Measurements from ENCODE around the gene SLC13A5.
"Not testable (repeated sequence)": the region's sequence is repeated elsewhere in the genome, so short reads cannot be mapped to it uniquely, and the experiment has no call there.

The SLC13A5 gene

DNA sequence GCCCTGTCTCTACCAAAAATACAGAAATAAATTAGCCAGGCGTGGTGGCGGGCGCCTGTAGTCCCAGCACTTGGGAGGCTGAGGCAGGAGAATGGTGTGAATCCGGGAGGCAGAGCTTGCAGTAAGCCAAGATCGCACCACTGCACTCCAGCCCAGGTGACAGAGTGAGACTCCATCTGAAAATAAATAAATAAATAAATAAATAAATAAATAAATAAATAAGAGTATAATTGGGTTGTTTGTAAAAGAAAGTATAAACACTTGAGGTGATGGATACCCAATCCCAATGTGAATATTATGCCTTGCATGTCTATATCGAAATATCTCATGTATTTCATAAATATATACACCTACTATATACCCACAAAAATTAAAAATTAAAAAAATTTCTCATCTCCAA, 33.5 kb upstream of the SLC13A5 start:
- H3K36me3 ChIP-seq (ENCODE audit: control insufficient read depth, insufficient read depth, low read length); H3K9ac ChIP-seq (ENCODE audit: low read depth, low read length); H3K4me3 ChIP-seq (ENCODE audit: low read depth, low read length); H3K27me3 ChIP-seq (ENCODE audit: control insufficient read depth, insufficient read depth, low read length); H3K9me3 ChIP-seq (ENCODE audit: control insufficient read depth, insufficient read depth, low read length); H3K4me1 ChIP-seq (ENCODE audit: control insufficient read depth, insufficient read depth, low read length): not testable (repeated sequence)

DNA sequence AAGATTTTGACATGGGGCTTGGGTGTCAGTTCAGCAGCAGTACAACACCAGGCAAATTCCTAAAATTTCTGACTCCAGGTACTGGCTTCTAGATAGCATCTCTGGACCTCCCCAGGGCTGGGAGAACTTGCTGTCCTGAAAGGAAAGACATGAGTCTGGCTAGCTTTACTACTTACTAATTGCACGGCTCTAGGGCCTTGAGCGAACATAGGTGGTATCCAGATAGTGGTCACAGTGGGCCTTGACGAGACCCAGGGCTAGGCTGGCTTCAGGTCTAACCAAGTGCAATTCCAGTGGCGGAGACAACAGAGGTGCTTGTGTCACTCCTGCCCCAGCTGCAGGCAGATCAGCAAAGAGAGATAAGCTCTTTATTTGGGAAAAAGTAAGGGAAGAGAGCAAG, 16.4 kb upstream of the SLC13A5 start:
- H3K36me3 ChIP-seq (ENCODE audit: control insufficient read depth, insufficient read depth, low read length): no peaks in the 10 kb centered on the region
- H3K4me1 ChIP-seq (ENCODE audit: control insufficient read depth, insufficient read depth, low read length): no peaks in the 10 kb centered on the region
- no peaks in the 10 kb centered on the region for H3K27me3 ChIP-seq (ENCODE audit: control insufficient read depth, insufficient read depth, low read length)
- H3K9me3 ChIP-seq (ENCODE audit: control insufficient read depth, insufficient read depth, low read length): no peaks in the 10 kb centered on the region
- H3K9ac ChIP-seq (ENCODE audit: low read depth, low read length): no peak overlapping the region
- H3K4me3 ChIP-seq (ENCODE audit: low read depth, low read length): no peak overlapping the region

DNA sequence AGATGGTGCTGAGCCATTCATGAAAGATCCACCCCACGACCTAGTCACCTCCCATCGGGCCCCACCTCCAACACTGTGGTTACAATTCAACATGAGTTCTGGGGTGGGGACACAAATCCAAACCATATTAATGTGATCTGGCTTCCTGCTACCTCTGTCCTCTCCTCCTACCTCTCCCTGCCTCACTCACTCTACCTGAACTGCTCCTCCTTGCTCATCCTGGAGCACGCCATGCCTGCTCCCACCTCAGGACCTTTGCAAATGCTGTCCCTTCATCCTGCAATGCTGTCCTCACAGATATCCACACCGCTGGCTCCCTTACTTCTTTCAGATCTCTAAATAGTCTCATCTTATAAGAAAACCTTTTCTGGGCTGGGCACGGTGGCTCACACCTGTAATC, 10.8 kb upstream of the SLC13A5 start:
- Histone ChIP-seq H3K9me3 (ENCODE audit: control insufficient read depth, insufficient read depth, low read length) (no peaks in the 10 kb centered on the region), H3K36me3 (ENCODE audit: control insufficient read depth, insufficient read depth, low read length) (no peaks in the 10 kb centered on the region), H3K9ac (ENCODE audit: low read depth, low read length) (no peak overlapping the region), H3K4me3 (ENCODE audit: low read depth, low read length) (no peak overlapping the region), H3K27me3 (ENCODE audit: control insufficient read depth, insufficient read depth, low read length) (peaks cover 5% of the 10 kb centered on the region), H3K4me1 (ENCODE audit: control insufficient read depth, insufficient read depth, low read length) (no peaks in the 10 kb centered on the region)

DNA sequence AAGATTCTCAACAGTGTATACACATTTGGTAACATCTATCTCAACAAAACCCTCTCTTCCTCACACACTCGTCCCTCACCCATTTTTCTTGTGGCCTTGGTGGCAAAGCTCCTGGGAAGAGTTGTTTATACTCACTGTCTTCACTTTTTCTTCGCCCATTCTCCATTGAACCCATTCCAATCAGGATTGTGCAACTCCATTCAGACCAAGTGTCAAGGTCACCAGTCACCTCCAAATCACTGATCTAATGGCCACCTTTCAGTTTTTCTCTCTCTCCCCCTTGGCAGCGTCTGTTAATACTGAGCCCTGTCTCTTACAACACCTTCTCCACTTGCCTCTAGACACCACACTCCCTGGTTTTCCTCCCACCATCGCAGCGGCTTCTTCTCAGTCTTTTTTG, 8.6 kb upstream of the SLC13A5 start:
- H3K27me3 ChIP-seq (ENCODE audit: control insufficient read depth, insufficient read depth, low read length): peaks cover 5% of the 10 kb centered on the region

DNA sequence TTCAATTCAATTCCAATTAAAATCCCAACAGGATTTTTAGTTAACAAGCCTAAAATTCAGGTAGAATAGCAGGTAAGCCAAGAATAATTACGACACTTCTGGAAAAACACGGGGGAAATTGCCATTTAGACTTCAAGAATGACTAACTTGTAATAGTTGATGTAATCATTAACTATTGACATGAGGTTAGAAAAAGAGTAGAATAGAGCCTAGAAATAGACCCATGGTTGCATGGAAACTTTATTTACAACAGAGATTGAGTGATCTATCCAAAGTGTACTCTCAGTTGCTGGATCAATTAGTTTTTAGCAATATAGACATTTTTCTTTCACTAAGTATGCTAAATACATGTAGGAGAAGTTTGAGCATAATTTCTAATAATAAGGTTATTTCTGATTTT, 3.6 kb upstream of the SLC13A5 start:
- Histone ChIP-seq H3K4me1 (ENCODE audit: control insufficient read depth, insufficient read depth, low read length) (peaks cover 6% of the 10 kb centered on the region), H3K4me3 (ENCODE audit: low read depth, low read length) (no peak overlapping the region), H3K9me3 (ENCODE audit: control insufficient read depth, insufficient read depth, low read length) (no peaks in the 10 kb centered on the region), H3K9ac (ENCODE audit: low read depth, low read length) (no peak overlapping the region), H3K27me3 (ENCODE audit: control insufficient read depth, insufficient read depth, low read length) (peaks cover 29% of the 10 kb centered on the region), H3K36me3 (ENCODE audit: control insufficient read depth, insufficient read depth, low read length) (no peaks in the 10 kb centered on the region)

More for the DNA sequence above, 8.6 kb upstream of the SLC13A5 start:
- Histone ChIP-seq H3K36me3 (ENCODE audit: control insufficient read depth, insufficient read depth, low read length) (no peaks in the 10 kb centered on the region), H3K4me1 (ENCODE audit: control insufficient read depth, insufficient read depth, low read length) (no peaks in the 10 kb centered on the region), H3K9ac (ENCODE audit: low read depth, low read length) (no peak overlapping the region), H3K4me3 (ENCODE audit: low read depth, low read length) (no peak overlapping the region), H3K9me3 (ENCODE audit: control insufficient read depth, insufficient read depth, low read length) (no peaks in the 10 kb centered on the region)

DNA sequence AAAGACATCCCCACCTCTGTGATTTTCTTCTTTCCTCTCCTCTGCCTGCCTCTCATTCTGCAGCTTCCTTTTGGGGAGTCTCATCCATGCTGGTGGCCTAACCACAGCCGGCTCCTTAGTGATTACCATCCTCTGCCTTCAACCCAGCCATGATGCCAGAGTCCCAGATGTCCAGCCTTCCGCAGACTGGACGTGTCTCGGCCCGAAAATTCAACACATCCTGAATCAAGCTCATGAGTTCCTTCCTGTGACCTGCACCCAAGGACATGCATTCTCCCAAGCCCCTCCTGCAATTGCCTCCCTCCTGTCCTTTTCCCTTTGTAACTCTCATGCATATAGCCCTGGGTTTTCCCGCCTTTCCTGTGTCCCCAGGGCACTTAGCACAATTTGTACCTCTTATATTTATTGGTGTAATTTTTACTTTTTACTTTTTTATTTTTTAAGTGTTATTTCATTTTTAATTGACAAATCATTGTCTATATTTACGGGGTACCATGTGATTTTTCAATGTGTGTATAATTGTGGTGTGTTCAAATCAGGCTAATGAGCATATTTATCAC, 1.2 kb upstream of the SLC13A5 start:
- Histone ChIP-seq H3K27me3 (ENCODE audit: control insufficient read depth, insufficient read depth, low read length) (peaks cover 26% of the 10 kb centered on the region), H3K4me3 (ENCODE audit: low read depth, low read length) (peak overlapping the region; percentile 71), H3K9ac (ENCODE audit: low read depth, low read length) (peak overlapping the region; percentile 37)

DNA sequence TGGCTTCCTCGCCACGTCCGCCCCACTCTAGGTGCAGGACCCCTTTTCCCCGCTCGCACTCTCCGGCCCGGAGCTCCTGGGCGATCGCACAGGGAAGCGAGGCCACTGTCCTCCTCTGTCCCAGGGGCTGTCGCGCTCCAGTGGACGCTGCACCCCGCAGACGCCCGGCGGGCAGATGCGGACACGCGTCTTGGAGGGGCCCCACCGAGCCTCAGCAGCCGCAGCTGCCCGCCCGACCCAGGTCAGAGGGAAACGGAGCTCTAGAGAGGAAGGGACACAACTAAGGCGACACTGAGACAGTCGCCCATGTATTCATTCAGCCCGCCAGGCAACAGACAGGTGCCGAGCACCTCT, 726 bp upstream of the SLC13A5 start:
- Histone ChIP-seq H3K9ac (ENCODE audit: low read depth, low read length) (peak overlapping the region; percentile 37), H3K36me3 (ENCODE audit: control insufficient read depth, insufficient read depth, low read length) (no peaks in the 10 kb centered on the region), H3K4me3 (ENCODE audit: low read depth, low read length) (peak overlapping the region; percentile 71), H3K4me1 (ENCODE audit: control insufficient read depth, insufficient read depth, low read length) (peaks cover 6% of the 10 kb centered on the region), H3K27me3 (ENCODE audit: control insufficient read depth, insufficient read depth, low read length) (peaks cover 26% of the 10 kb centered on the region), H3K9me3 (ENCODE audit: control insufficient read depth, insufficient read depth, low read length) (no peaks in the 10 kb centered on the region)

More for the DNA sequence above, 1.2 kb upstream of the SLC13A5 start:
- no peaks in the 10 kb centered on the region for H3K9me3 ChIP-seq (ENCODE audit: control insufficient read depth, insufficient read depth, low read length)
- H3K4me1 ChIP-seq (ENCODE audit: control insufficient read depth, insufficient read depth, low read length): peaks cover 6% of the 10 kb centered on the region
- H3K36me3 ChIP-seq (ENCODE audit: control insufficient read depth, insufficient read depth, low read length): no peaks in the 10 kb centered on the region

DNA sequence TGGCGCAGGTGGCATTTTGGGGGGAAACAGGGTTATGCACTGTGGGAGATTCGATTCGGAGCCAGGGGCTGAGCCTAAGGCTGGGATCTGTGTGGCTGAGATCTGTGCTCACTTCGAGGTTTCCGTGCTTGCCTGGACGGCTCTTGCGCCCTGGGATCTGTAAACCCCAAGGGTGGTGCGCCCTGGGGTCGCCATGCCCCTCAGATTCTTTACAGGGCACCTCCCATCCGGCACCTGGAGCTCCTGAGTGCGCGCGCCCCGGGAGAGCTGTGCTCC, 377 bp downstream of the SLC13A5 start:
- Histone ChIP-seq H3K36me3 (ENCODE audit: control insufficient read depth, insufficient read depth, low read length) (no peaks in the 10 kb centered on the region), H3K4me1 (ENCODE audit: control insufficient read depth, insufficient read depth, low read length) (peaks cover 6% of the 10 kb centered on the region), H3K4me3 (ENCODE audit: low read depth, low read length) (peak overlapping the region; percentile 71), H3K27me3 (ENCODE audit: control insufficient read depth, insufficient read depth, low read length) (peaks cover 26% of the 10 kb centered on the region), H3K9ac (ENCODE audit: low read depth, low read length) (peak overlapping the region; percentile 70), H3K9me3 (ENCODE audit: control insufficient read depth, insufficient read depth, low read length) (no peaks in the 10 kb centered on the region)

DNA sequence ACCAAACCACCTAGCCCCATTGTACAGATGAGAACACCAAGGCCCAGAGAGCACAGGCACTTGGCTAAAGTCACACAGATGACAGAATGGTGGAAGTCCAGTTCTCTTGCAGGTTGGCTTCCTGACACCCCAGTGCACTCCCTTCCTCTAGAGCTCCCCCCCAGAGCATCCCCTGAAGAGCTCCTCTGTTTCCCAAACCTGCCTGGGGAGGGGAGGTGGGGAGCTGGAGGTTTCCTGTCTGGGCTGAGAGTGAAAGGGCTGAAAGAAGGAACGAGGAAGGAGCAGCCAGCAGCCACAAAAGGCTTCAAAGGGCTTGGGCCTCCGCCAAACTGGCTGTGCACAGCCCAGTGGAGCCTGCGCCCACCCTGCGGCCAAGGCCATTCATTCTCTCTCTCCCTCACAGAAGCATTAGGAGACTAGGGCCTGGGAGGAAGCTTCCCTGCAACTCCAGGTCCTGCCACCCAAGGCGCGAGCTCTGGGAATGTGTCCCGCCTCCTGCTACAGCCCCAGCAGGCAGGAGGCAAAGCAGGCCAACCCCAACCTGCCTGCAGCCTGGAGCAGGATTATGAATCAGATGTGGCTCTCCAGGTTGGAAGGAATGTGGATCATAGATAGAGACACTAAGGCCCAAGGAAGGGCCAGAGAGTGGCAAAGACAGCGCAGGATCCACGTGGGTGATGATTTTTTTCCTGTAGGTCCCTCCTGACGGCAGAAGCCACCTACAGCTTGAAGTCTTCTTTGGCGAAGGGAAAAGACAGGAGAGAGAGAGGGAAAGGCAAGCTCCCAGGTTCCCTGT, 913 bp downstream of the SLC13A5 start:
- H3K27me3 ChIP-seq (ENCODE audit: control insufficient read depth, insufficient read depth, low read length): peaks cover 26% of the 10 kb centered on the region
- peak overlapping the region; percentile 71 for H3K4me3 ChIP-seq (ENCODE audit: low read depth, low read length)
- peaks cover 6% of the 10 kb centered on the region for H3K4me1 ChIP-seq (ENCODE audit: control insufficient read depth, insufficient read depth, low read length)
- H3K9ac ChIP-seq (ENCODE audit: low read depth, low read length): peak overlapping the region; percentile 70
- H3K36me3 ChIP-seq (ENCODE audit: control insufficient read depth, insufficient read depth, low read length): no peaks in the 10 kb centered on the region
- H3K9me3 ChIP-seq (ENCODE audit: control insufficient read depth, insufficient read depth, low read length): no peaks in the 10 kb centered on the region

DNA sequence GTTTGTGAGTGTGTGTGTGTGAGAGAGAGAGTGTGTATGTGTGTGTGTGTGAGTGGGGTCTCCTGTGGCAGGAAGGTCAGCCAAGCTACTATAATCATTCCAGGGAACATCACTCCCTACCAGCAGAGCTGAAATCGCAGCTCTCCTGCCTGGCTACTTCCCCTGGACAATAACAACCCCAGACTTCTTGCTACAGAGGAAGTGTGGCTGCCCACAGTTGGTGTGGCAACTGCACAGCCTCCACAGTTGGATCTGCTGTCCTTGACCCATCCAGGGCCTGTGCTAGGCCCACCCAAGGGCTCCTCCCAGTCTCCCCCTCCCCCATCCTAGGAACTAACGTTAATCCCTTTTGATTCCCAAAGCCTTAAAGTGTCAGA, 1.5 kb downstream of the SLC13A5 start:
- Histone ChIP-seq H3K4me1 (ENCODE audit: control insufficient read depth, insufficient read depth, low read length) (peaks cover 6% of the 10 kb centered on the region), H3K36me3 (ENCODE audit: control insufficient read depth, insufficient read depth, low read length) (no peaks in the 10 kb centered on the region), H3K27me3 (ENCODE audit: control insufficient read depth, insufficient read depth, low read length) (peaks cover 26% of the 10 kb centered on the region), H3K4me3 (ENCODE audit: low read depth, low read length) (no peak overlapping the region), H3K9me3 (ENCODE audit: control insufficient read depth, insufficient read depth, low read length) (no peaks in the 10 kb centered on the region), H3K9ac (ENCODE audit: low read depth, low read length) (no peak overlapping the region)

DNA sequence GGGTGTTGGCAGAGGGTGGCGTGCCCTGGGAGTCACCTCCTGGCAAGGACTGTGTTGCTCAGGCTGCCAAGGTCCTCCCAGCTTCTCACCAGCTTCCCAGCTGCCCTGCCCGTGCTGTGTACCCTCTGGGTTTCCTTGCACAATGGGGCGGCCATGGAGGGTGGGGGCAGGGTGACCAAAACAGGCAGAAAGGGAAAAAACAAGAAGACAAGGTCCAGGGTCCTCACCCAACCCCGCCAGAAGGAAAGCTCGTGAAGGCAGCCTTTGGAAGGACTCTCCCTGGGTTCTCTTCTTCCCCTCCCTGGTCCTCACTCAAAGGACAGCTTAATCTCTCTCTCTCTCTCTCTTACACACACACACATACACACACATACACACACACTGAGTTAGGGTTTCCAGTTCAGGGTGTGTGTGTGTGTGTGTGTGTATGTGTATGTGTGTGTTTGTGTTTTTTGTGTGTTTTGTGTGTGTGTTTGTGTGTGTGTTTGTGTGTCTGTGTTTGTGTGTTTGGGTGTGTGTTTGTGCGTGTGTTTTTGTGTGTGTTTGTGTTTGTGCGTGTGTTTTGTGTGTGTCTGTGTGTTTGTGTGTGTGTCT, 2.0 kb downstream of the SLC13A5 start:
- Histone ChIP-seq H3K36me3 (ENCODE audit: control insufficient read depth, insufficient read depth, low read length) (no peaks in the 10 kb centered on the region), H3K4me1 (ENCODE audit: control insufficient read depth, insufficient read depth, low read length) (peaks cover 6% of the 10 kb centered on the region), H3K9me3 (ENCODE audit: control insufficient read depth, insufficient read depth, low read length) (no peaks in the 10 kb centered on the region), H3K9ac (ENCODE audit: low read depth, low read length) (no peak overlapping the region), H3K4me3 (ENCODE audit: low read depth, low read length) (no peak overlapping the region), H3K27me3 (ENCODE audit: control insufficient read depth, insufficient read depth, low read length) (peaks cover 26% of the 10 kb centered on the region)

DNA sequence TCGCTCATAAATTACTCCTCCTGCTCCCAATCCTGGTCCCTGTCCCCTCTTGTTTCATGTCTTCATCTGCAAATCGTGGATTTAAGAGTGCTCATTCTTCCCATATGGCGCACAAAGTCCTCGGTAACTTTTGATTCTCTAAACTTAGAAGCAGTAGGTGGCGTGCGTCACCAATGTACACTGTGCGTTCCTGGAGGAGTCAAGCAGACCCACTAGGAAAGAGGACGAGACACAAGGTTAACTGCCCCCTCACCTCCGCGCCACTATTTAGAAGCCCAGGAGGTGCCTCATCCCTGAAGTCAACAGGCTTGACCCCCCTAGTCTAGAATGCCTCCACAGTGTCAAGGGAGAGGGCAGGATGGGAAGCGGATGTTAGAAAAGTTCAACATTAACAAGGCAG, 2.9 kb downstream of the SLC13A5 start:
- H3K9me3 ChIP-seq (ENCODE audit: control insufficient read depth, insufficient read depth, low read length): no peaks in the 10 kb centered on the region
- no peaks in the 10 kb centered on the region for H3K36me3 ChIP-seq (ENCODE audit: control insufficient read depth, insufficient read depth, low read length)
- H3K4me1 ChIP-seq (ENCODE audit: control insufficient read depth, insufficient read depth, low read length): peaks cover 6% of the 10 kb centered on the region
- peaks cover 26% of the 10 kb centered on the region for H3K27me3 ChIP-seq (ENCODE audit: control insufficient read depth, insufficient read depth, low read length)
- H3K9ac ChIP-seq (ENCODE audit: low read depth, low read length): no peak overlapping the region
- H3K4me3 ChIP-seq (ENCODE audit: low read depth, low read length): no peak overlapping the region
